Mucosa of descending colon (tissue), 3 donors: ENCODE data around the gene DMGDH. TPM values are rescaled to one million over a fixed set of nuclear protein-coding genes. Genes with fewer than 3 reads are reported as not detected.

Experiments
- ATAC-seq: fragments of 200-7000 bp; cut with Tn5 transposase; one replicate; pipeline ENCODE4 v1.9.1; 2020; ENCODE audit warnings: mild to moderate bottlenecking, moderate library complexity
- DNase-seq, 3 donors: peaks; one replicate each; pipeline ENCODE4 v3.0.0-alpha.2; 2020
- H3K36me3 ChIP-seq: fragments of 200-600 bp; one replicate; pipeline ENCODE4 v1.8.0; 2021; ENCODE audit warnings: low read depth, mild to moderate bottlenecking
- H3K4me1 ChIP-seq: fragments of 200-600 bp; one replicate; pipeline ENCODE4 v1.8.0; 2021; ENCODE audit warnings: low read depth, mild to moderate bottlenecking
- H3K4me3 ChIP-seq: fragments of 200-600 bp; one replicate; pipeline ENCODE4 v1.8.0; 2021; ENCODE audit warnings: mild to moderate bottlenecking
- H3K9me3 ChIP-seq: fragments of 200-600 bp; one replicate; pipeline ENCODE4 v1.8.0; 2021; ENCODE audit warnings: mild to moderate bottlenecking
- CTCF ChIP-seq: fragments of 200-600 bp; IDR thresholded peaks from one replicate; pipeline ENCODE4 v1.8.0; 2022; ENCODE audit warnings: antibody characterized with exemption, mild to moderate bottlenecking
- intact Hi-C, 2 donors: fragments of 100-400 bp; cut with DNase I in 1 of 2; cut with micrococcal nuclease in 1 of 2; formaldehyde crosslinking; loops; one replicate each; pipeline versions ENCODE4 v1.11.0 to v1.11.1; 2022; cut with DNase I, micrococcal nuclease
- total RNA-seq, 3 donors: library from RNA; stranded (reverse); fragmentation: NEBNext Ultra II Directional in 2 of 3; extraction: Animal tissue kit (Norgen Biotek cat#: 25700) in 2 of 3; gene quantifications; one replicate each; pipeline versions ENCODE4 v1.2.1 to v1.2.4, GENCODE V29; 2021 to 2023
- donor health status: DM: no; HTN: no; CAD: no; lungs with moderate emphysema.
- donor health status: DM: no; HTN: no; CAD: no.
- donor health status: DM: no; HTN: yes; CAD: no.

The DMGDH gene
- total RNA-seq, 3 donors from 2014 or later: 1.2 to 3.6 (median 1.8) TPM

GRCh38 chr5:79093762-79094161 lies 24.3 kb upstream of the DMGDH start:
- TF ChIP-seq CTCF: no peak
- Histone ChIP-seq H3K36me3 (no peaks in the 10 kb centered on the region), H3K9me3 (no peaks in the 10 kb centered on the region), H3K4me3 (no peak overlapping the region), H3K4me1 (no peaks in the 10 kb centered on the region)
- ATAC-seq (peak; percentile 56), DNase-seq (no peak)
- intact Hi-C loops: no loop called here

GRCh38 chr5:79091064-79091463 lies 21.6 kb upstream of the DMGDH start:
- no peak overlapping the region for H3K4me3 ChIP-seq
- TF ChIP-seq CTCF: no peak
- no peaks in the 10 kb centered on the region for H3K4me1 ChIP-seq
- H3K9me3 ChIP-seq: no peaks in the 10 kb centered on the region
- DNase-seq (no peak), ATAC-seq (no peak)
- intact Hi-C loops: no loop called here
- H3K36me3 ChIP-seq: no peaks in the 10 kb centered on the region

- H3K9me3 ChIP-seq: no peaks in the 10 kb centered on the region
Observed at GRCh38 chr5:79088507-79088906, 19.0 kb upstream of the DMGDH start.

GRCh38 chr5:79086116-79086515 lies 16.6 kb upstream of the DMGDH start:
- DNase-seq (no peak), ATAC-seq (no peak)
- intact Hi-C loops: no loop called here
- no peaks in the 10 kb centered on the region for H3K4me1 ChIP-seq
- H3K36me3 ChIP-seq: no peaks in the 10 kb centered on the region
- no peak for TF ChIP-seq CTCF
- no peaks in the 10 kb centered on the region for H3K9me3 ChIP-seq
- no peak overlapping the region for H3K4me3 ChIP-seq

More at GRCh38 chr5:79088507-79088906, 19.0 kb upstream of the DMGDH start:
- ATAC-seq (no peak), DNase-seq (no peak)
- intact Hi-C loops: no loop called here
- H3K4me3 ChIP-seq: no peak overlapping the region
- no peaks in the 10 kb centered on the region for H3K4me1 ChIP-seq
- no peaks in the 10 kb centered on the region for H3K36me3 ChIP-seq
- no peak for TF ChIP-seq CTCF

DNA sequence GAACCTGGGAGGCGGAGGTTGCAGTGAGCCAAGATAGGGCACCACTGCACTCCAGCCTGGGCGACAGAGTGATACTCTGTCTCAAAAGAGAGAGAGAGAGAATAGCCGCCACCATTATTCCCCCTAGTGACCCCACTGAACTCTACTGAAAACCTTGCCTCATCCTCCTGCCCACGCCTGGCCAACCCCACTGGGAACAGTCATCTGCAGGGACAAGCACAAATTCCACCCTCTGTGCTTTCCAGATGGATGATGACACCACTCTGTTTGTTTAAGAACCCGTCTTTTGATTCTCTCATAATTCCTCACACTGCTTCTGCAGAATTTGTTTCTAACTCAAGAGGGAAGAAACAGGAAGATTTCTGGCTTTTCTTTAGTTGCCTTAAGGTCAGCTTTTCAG lies 12.3 kb upstream of the DMGDH start:
- Histone ChIP-seq H3K4me3 (no peak overlapping the region), H3K36me3 (no peaks in the 10 kb centered on the region), H3K4me1 (no peaks in the 10 kb centered on the region), H3K9me3 (no peaks in the 10 kb centered on the region)
- TF ChIP-seq CTCF: no peak
- no peak for ATAC-seq
- intact Hi-C loops: no loop called here
- DNase-seq: no peak

DNA sequence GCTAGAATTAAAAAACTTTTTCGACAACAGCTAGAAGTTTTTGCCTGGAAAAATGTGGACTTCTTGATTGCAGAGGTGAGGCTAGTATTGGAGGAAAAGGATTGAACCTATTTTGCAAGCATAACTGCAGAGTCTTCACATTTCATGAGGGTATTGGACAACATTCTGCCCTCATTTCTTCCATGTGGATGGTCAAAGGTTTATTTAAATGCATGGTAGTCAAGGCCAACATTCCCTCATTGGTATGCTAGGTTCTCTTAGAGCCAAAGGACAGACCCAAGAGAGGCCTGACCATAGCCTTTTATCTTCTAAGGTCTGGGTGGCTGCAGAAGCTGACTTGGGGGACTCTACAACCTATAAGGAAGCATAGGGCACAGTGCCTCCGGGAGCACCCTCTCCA lies 11.3 kb upstream of the DMGDH start:
- H3K4me1 ChIP-seq: no peaks in the 10 kb centered on the region
- H3K36me3 ChIP-seq: no peaks in the 10 kb centered on the region

More for the DNA sequence above, 11.3 kb upstream of the DMGDH start:
- ATAC-seq: no peak
- no peak for DNase-seq
- intact Hi-C loops: no loop called here
- TF ChIP-seq CTCF: no peak
- Histone ChIP-seq H3K4me3 (no peak overlapping the region), H3K9me3 (no peaks in the 10 kb centered on the region)
